LNCAP (cell line): ENCODE measurements around the gene NDUFAF3.

ENCODE experiments used
- CTCF ChIP-seq: fragments of 450-650 bp; IDR thresholded peaks from 2 replicates; pipeline ENCODE4 v1.5.1; 2017; ENCODE audit warnings: mild to moderate bottlenecking

The NDUFAF3 gene

GRCh38 chr3:49021813-49022687 is at the start of gene NDUFAF3:
Gene NDUFAF3 (plus strand): TSS chr3:49022121. CDS start chr3:49022145, 24 bp downstream.
- peak; percentile 90 for TF ChIP-seq CTCF

GRCh38 chr3:48974076-48974864 is 47.7 kb upstream of the NDUFAF3 start:
- no peak for TF ChIP-seq CTCF

DNA sequence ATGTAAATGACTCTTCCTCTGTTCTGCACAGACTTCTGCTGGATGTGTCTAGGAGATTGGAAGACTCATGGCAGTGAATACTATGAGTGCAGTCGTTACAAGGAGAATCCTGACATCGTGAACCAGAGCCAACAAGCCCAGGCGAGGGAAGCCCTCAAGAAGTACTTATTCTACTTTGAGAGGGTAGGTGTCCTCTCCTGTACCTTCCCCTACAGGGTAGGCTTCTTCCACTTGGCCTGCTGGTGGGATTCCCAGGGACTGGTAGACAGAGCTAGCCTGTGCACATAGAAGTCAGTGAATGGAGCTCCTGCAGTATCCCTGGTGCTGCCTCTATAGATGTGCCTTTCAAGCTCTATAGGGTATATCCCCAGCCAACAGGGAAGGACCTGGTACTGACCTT is 42.5 kb upstream of the NDUFAF3 start:
- no peak for TF ChIP-seq CTCF

- TF ChIP-seq CTCF, result no peak
Observed at GRCh38 chr3:48980295-48980694, 41.6 kb upstream of the NDUFAF3 start.

DNA sequence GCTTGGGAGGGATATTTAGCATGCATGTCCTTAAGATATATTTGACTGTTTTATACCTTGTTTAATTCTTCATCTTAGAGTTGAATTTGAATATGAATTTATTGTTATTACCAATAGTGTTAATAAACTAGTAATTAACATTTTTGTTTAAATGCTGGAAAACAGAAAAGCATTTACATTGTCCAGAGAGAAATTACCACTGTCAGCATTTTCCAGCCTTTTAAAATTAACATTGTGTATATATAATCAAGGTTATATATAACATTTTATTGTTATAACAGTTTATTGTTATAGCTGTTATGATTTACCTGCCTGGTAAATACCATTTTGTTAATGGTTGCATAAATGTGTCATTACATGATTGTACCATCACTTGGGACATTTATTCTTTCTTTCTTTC is 39.9 kb upstream of the NDUFAF3 start:
- TF ChIP-seq CTCF, result no peak

- TF ChIP-seq CTCF, result no peak
Observed at GRCh38 chr3:48982686-48983085, 39.2 kb upstream of the NDUFAF3 start.

- no peak for TF ChIP-seq CTCF
Observed at GRCh38 chr3:48983096-48983495, 38.8 kb upstream of the NDUFAF3 start.
